ENCODE results near the gene ING4.

DNA sequence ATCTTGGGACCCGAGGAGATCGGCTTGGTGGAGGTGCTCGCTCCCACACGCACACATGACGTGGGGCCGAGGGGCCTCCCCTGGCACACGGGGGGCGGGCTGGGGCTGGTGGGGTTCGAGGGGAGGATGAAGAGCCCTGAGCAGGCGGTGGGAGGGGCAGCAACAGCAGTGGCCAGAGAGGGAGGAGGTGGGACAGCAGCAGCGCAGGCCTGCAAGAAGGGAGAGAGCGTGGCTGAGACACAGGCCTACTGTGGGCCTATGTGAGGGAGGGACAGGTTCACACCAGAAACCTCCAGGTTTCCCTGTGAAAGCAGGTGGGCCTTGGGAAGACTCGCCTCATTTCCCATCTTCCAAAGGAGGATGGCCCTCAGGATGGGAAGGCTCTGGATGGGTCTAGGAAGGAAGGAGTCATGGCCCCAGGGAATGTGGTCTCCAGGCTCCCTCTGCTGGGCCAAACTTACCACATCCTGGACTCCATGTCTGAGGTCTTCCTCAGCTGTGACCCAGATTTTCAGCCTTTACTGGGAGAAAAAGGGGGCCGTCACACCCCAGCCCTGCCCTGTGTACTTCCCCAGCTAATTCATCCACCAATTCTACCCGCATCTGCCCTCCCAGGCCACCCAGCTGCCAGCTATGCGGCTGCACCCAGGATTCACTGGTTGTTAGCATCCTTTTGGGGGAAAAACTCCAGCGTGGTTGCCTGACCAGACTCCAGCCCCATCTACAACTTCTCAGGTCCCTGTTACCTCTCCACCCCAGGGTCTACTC lies 34.8 kb upstream of the ING4 start:
- TF ChIP-seq REST (IDR thresholded peaks at IDR 0.05; ENCODE audit: low read depth), result no peak
- TF ChIP-seq TCF12 (IDR thresholded peaks at IDR 0.05; ENCODE audit: low read depth), result no peak
- no peak for TF ChIP-seq EGR1 (IDR thresholded peaks at IDR 0.05)
- no peak for TF ChIP-seq TAF1 (IDR thresholded peaks at IDR 0.05; ENCODE audit: low read depth)
- TF ChIP-seq YY1 (IDR thresholded peaks at IDR 0.05; ENCODE audit: low read depth), result peak; percentile 28; the same call in 1 of the 2 replicates
- TF ChIP-seq NFIC (IDR thresholded peaks at IDR 0.05), result no peak
- TF ChIP-seq CEBPB (IDR thresholded peaks at IDR 0.05), result no peak
- peak; percentile 89 for TF ChIP-seq RAD21 (IDR thresholded peaks at IDR 0.05; ENCODE audit: low read depth)
- no peak for TF ChIP-seq FOXM1 (IDR thresholded peaks at IDR 0.05; ENCODE audit: borderline replicate concordance, low read depth)
- TF ChIP-seq EP300 (IDR thresholded peaks at IDR 0.05; ENCODE audit: borderline replicate concordance), result no peak
- no peak for TF ChIP-seq MAX (IDR thresholded peaks at IDR 0.05)
- no peak for TF ChIP-seq ZBTB7A (IDR thresholded peaks at IDR 0.05; ENCODE audit: low read depth)

Data from Ishikawa (cell line).